K562 (cell line): ENCODE data around the gene COL1A1. TPM values are rescaled to one million over a fixed set of nuclear protein-coding genes. Genes with fewer than 3 reads are reported as not detected.
A peak's percentile ranks its signal among the peaks of the same experiment; 100 is the strongest.

Experiments used
- CREB1 ChIP-seq, 2 experiments: sonication (generic) in 1 of 2; formaldehyde crosslinking in 1 of 2; IDR thresholded peaks; 2 replicates each; pipeline versions ENCODE4 v1.6.1 to v1.8.0; 2012 to 2022; ENCODE audit warnings: inconsistent platforms in 1 of 2, mild to moderate bottlenecking in 1 of 2, missing genetic modification reagents in 1 of 2, moderate library complexity in 1 of 2
- CUX1 ChIP-seq: fragments of 200-800 bp; sonication (Bioruptor generic); IDR thresholded peaks from 2 replicates; pipeline ENCODE4 v1.6.1; 2016; ENCODE audit warnings: missing genetic modification characterization, missing compliant biosample characterization
- DIDO1 ChIP-seq: fragments of 450-650 bp; IDR thresholded peaks from 2 replicates; pipeline ENCODE4 v1.6.1; 2016; ENCODE audit warnings: low read depth, missing biosample characterization, missing genetic modification characterization
- E2F4 ChIP-seq: sonication (generic); formaldehyde crosslinking; IDR thresholded peaks from 2 replicates; pipeline ENCODE4 v1.8.0; 2022; ENCODE audit warnings: mild to moderate bottlenecking, low read depth, missing genetic modification reagents
- ERF ChIP-seq: fragments of 450-650 bp; formaldehyde crosslinking; IDR thresholded peaks from 2 replicates; pipeline ENCODE4 v1.4.0; 2020; ENCODE audit warnings: mild to moderate bottlenecking, mixed read lengths
- FOXA3 ChIP-seq, 2 experiments: fragments of 450-650 bp in 1 of 2; sonication (generic) in 1 of 2; formaldehyde crosslinking; IDR thresholded peaks in 1 of 2; conservative IDR thresholded peaks in 1 of 2; 2 replicates each; pipeline versions ENCODE4 v1.4.0 to v1.8.0; 2020 to 2022; ENCODE audit warnings: mild to moderate bottlenecking in 2 of 2, missing genetic modification reagents in 1 of 2
- FUS ChIP-seq: fragments of 200-400 bp; formaldehyde crosslinking; optimal IDR thresholded peaks from 2 replicates; pipeline ENCODE3; 2017; ENCODE audit warnings: low read depth, low read length
- GABPA ChIP-seq: fragments of 200-800 bp; sonication (Bioruptor generic); conservative IDR thresholded peaks from 2 replicates; pipeline ENCODE4 v1.6.1; 2016; ENCODE audit warnings: low read depth, missing genetic modification characterization, missing compliant biosample characterization
- HBP1 ChIP-seq: fragments of 450-650 bp; formaldehyde crosslinking; IDR thresholded peaks from 2 replicates; pipeline ENCODE4 v1.4.0; 2022; ENCODE audit warnings: missing genetic modification characterization
- MAFG ChIP-seq: fragments of 450-650 bp; conservative IDR thresholded peaks from 2 replicates; pipeline ENCODE4 v1.6.1; 2016; ENCODE audit warnings: missing genetic modification characterization, missing compliant biosample characterization
- RBBP5 ChIP-seq: fragments of 200-600 bp; sonication (generic); IDR thresholded peaks from 2 replicates; pipeline ENCODE4 v1.6.1; 2012; ENCODE audit warnings: borderline replicate concordance, mild to moderate bottlenecking, low read length, control low read depth, inconsistent platforms; ENCODE audit not compliant: insufficient read depth, poor library complexity, severe bottlenecking
- TSC22D4 ChIP-seq: fragments of 450-650 bp; IDR thresholded peaks from 2 replicates; pipeline ENCODE4 v1.6.1; 2016; ENCODE audit warnings: missing genetic modification characterization, missing biosample characterization, control low read depth
- ZNF134 ChIP-seq: fragments of 250-450 bp; sonication (Bioruptor Pico); conservative IDR thresholded peaks from 2 replicates; pipeline ENCODE4 v1.4.0; 2020
- ZNF174 ChIP-seq: fragments of 250-450 bp; sonication (Bioruptor Pico); IDR thresholded peaks from 2 replicates; pipeline ENCODE4 v1.4.0; 2020; ENCODE audit warnings: mild to moderate bottlenecking
- ZNF263 ChIP-seq: sonication (generic); formaldehyde crosslinking; IDR thresholded peaks from 2 replicates; pipeline ENCODE4 v1.8.0; 2022; ENCODE audit warnings: mild to moderate bottlenecking, missing genetic modification reagents, borderline replicate concordance
- ZNF436 ChIP-seq: fragments of 250-450, 450-650 bp; sonication (Bioruptor Pico); formaldehyde crosslinking; IDR thresholded peaks from 2 replicates; pipeline ENCODE4 v1.7.0; 2020; ENCODE audit warnings: mild to moderate bottlenecking
- ZNF561 ChIP-seq: fragments of 450-650 bp; formaldehyde crosslinking; conservative IDR thresholded peaks from 2 replicates; pipeline ENCODE4 v1.4.0; 2020; ENCODE audit warnings: mild to moderate bottlenecking, moderate library complexity
- polyA plus RNA-seq, 8 experiments: library from polyadenylated mRNA; depleted of rRNA in 4 of 8; stranded (reverse) in 5 of 8; unstranded in 3 of 8; fragments of >200 nt; fragmentation: Nextera tagmentation in 2 of 8; fragmentation: Illumina TruSeq in 1 of 8; extraction: Ambion mirVana in 2 of 8; extraction: Trizol in 1 of 8; gene quantifications; 2 replicates each; pipeline versions ENCODE4 v1.2.1 to v1.2.3, GENCODE V29; 2011 to 2014; ENCODE audit warnings: inconsistent platforms in 1 of 8, missing spikeins in 1 of 8
- total RNA-seq, 7 experiments: library from RNA; depleted of rRNA in 6 of 7; stranded (reverse); fragments of >200 nt in 6 of 7; fragmentation: Illumina TruSeq in 2 of 7; extraction: Trizol in 2 of 7; gene quantifications; 2 replicates each; pipeline versions ENCODE4 v1.2.1 to v1.2.3, GENCODE V29; 2011 to 2021; ENCODE audit warnings: low replicate concordance in 1 of 7
- TF ChIP-seq, protein P1 (sequence below): sonication (generic); formaldehyde crosslinking; IDR thresholded peaks from 2 replicates; pipeline ENCODE4 v1.4.0; 2020; ENCODE audit warnings: mild to moderate bottlenecking, missing genetic modification reagents

The COL1A1 gene
- total and polyA plus RNA-seq, 9 of the 15 experiments (the other 6 are each of a cell fraction or from before 2014, with no cell fraction given), result 0.04 to 3.4 (median 0.18) TPM

- no peak for TF ChIP-seq CUX1
- no peak for TF ChIP-seq GABPA (tag)
- no peak for TF ChIP-seq ZNF436 (CRISPR knock-in tag)
- TF ChIP-seq TSC22D4 (tag), result no peak
- TF ChIP-seq FUS, result no peak
- TF ChIP-seq RBBP5, result no peak
- TF ChIP-seq, protein P1, sequence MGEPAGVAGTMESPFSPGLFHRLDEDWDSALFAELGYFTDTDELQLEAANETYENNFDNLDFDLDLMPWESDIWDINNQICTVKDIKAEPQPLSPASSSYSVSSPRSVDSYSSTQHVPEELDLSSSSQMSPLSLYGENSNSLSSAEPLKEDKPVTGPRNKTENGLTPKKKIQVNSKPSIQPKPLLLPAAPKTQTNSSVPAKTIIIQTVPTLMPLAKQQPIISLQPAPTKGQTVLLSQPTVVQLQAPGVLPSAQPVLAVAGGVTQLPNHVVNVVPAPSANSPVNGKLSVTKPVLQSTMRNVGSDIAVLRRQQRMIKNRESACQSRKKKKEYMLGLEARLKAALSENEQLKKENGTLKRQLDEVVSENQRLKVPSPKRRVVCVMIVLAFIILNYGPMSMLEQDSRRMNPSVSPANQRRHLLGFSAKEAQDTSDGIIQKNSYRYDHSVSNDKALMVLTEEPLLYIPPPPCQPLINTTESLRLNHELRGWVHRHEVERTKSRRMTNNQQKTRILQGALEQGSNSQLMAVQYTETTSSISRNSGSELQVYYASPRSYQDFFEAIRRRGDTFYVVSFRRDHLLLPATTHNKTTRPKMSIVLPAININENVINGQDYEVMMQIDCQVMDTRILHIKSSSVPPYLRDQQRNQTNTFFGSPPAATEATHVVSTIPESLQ (CRISPR knock-in tag), result no peak
- TF ChIP-seq CREB1 (IDR thresholded peaks at IDR 0.05), result peak; percentile 23; the same call in 1 of the 2 replicates
- TF ChIP-seq CREB1 (CRISPR knock-in tag; IDR thresholded peaks at IDR 0.05), result no peak
- TF ChIP-seq E2F4 (CRISPR knock-in tag), result no peak
- no peak for TF ChIP-seq ZNF174
- no peak for TF ChIP-seq ERF
- TF ChIP-seq MAFG (tag), result no peak
- TF ChIP-seq FOXA3 (CRISPR knock-in tag; conservative IDR thresholded peaks at IDR 0.05 in 1 of 2, IDR thresholded peaks at IDR 0.05 in 1 of 2), result no peak
- no peak for TF ChIP-seq ZNF263
- TF ChIP-seq ZNF561 (CRISPR knock-in tag), result no peak
- no peak for TF ChIP-seq HBP1 (CRISPR knock-in tag)
- no peak for TF ChIP-seq ZNF134 (CRISPR knock-in tag)
- TF ChIP-seq DIDO1 (tag), result no peak
Measured at GRCh38 chr17:50169121-50169764, 32.2 kb downstream of the COL1A1 start (continued).
